Fibroblast of skin of abdomen (primary cell): ENCODE data around the gene PLEKHA5.
"Not testable (repeated sequence)": the region's sequence is repeated elsewhere in the genome, so short reads cannot be mapped to it uniquely, and the experiment has no call there.

ENCODE experiments used
- DNase-seq: peaks from one replicate; pipeline ENCODE4 v3.0.0-alpha.2; 2013

Gene PLEKHA5

DNA sequence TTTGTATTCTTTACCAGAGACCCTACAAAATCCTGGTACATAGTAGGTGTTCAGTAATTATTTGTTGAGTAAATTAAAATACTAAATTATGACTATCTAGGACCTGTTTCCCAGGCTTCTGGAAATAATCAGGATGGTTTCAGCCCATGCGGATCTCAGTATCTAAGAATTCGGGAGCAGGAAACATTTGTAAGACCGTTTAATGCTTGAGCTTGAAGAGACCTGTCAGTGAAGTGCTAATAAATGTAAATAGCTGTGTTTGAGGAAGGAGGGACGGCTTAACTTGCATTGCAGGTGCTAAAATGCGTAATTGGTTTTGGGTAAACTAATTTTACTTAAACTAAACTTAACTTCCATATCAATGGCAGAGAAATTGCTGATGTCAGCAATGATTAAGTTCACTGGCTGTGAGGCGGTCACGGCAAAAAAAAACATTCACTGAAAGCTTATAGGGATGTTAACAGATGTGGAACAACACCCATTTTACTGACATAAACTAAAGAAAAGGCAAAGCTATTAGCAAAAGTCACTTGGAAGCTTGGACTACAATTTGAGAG, 281.2 kb downstream of the PLEKHA5 start:
- DNase-seq: no peak

DNA sequence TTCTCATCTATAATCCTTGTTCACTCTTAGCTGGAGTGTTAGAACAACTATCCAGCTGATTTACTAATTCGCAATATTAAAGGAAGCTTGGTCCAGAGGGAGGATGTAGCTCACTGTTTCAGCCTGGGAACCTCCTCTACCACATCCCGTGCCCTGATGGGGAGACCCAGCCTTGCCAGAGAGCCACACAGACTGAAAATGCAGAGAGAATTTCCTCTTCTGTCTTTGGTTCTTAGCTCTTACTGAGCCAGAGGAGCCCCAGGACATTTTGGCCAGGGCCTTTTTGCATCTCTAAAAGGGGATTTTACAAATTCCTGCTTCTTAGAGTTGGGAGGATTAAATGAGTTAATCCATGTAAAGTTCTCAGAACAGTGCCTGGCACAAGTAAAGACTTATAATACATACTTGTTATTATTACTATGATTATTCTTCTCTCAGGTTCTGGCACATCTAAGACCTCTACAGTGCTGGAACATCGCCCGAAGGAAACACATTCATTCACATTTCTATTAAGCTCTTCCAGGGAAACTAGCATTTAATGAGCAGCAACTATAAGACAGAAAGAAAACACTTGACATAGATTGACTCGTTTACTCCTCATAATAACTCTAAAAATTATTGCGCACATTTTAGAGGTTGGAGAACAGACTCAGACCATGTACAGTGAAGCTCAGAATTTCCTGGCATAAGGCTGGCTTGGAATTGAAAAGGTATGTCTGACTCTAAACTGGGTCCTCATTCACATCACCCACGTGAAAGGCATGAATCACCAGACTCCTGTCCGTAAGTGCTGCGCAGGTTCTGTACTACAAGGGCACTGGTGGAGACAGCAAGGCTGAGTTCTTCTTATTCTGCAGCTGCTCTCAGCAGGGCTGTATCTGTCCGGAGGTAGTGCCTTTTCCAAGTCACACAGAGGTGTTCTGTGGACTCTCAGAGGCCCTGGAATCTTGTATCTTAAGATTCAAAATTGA, 282.0 kb downstream of the PLEKHA5 start:
- no peak for DNase-seq

DNA sequence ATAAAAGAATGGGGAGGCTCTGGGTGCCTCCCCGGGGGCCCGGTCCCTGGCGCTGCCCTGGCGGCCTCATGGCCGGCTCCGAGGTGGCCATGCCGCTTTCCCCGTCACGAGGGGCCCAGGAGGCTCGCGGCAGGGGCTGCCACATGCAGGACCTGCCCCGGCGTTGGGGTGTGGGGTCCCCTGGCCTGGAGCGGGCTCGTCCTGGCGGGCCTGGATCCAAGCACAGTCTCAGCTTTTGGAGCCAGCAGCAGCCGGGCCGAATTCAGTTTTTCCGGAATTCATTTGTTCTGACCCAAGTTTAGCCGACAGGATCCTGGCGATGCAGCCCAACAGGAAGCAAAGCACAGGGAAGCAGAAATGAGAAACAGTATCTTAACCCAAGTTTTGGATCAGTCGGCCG, 283.3 kb downstream of the PLEKHA5 start:
- DNase-seq: no peak

DNA sequence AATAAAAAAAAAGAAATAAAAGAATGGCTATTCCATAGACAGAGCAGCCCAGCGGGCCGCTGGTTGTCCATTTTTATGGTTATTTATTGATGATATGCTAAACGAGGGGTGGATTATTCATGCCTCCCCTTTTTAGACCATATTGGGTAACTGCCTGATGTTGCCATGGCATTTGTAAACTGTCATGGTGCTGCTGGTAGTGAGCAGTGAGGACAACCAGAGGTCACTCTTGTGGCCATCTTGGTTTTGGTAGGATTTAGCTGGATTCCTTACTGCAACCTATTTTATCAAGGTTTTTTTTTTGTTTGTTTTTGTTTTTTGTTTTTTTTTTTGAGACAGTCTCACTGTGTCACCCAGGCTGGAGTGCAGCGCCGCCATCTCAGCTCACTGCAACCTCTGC, 284.0 kb downstream of the PLEKHA5 start:
- not testable (repeated sequence) for DNase-seq

DNA sequence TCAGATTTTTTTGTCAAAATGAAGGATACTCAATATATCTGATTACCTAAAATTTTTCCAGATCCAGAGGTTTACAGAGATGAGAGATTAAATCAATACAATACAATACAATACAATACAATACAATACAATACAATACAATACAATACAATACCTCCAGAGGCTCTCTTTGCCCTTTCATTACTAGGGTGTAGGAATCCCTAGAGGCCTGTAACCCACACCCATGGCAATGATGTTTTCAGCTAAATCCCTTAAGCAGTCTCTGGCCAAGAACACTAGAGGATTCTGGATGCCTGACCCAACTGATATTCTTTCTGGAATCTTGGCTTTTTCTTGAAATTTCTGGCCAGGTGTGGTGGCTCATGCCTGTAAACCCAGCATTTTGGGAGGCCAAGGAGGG, 286.0 kb downstream of the PLEKHA5 start:
- DNase-seq: no peak

DNA sequence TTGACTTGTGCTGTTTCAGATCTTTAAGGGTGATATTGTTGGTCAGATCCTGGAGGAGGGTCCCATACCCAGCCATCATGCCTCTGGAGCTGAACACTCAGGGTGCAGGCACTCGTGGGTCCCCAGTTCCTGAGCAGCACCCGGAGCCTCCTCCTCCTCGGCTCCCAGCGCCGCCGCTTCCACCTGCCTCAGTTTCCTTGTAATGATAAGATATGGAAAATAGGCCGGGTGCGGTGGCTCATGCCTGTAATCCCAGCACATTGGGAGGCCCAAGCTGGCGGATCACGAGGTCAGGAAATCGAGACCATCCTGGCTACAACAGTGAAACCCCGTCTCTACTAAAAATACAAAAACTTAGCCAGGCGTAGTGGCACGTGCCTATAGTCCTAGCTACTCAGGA, 289.6 kb downstream of the PLEKHA5 start:
- DNase-seq: no peak

DNA sequence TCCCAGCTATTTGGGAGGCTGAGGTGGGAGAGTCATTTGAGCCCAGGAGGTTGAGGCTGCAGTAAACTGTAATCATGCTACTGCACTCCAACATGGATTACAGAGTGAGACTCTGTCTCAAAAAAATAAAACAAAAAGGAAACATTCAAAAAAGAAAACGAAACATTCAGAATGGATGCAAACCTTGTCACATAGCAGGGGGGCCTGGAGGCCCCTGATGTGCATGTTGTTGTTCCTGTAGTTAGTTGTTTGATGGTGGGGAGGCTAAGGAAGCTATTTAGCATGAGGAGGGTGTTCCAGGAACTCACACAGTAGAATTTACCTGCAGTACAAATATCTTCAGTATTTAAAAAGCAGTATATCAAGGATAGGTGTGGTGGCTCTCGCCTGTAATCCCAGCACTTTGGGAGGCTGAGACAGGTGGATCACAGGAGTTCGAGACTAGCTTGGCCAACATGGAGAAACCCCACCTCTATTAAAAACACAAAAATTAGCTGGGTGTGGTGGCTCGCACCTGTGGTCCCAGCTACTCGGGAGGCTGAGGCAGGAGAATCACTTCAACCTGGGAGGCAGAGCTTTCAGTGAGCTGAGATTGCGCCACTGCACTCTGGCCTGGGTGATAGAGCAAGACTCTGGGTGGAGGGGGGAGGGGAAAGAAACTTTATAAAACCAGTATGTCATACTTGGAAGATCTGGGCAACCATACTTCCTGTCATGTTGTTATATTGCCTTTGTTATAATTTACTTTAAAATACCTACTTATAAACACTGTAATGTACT, 292.2 kb downstream of the PLEKHA5 start:
- DNase-seq: no peak

DNA sequence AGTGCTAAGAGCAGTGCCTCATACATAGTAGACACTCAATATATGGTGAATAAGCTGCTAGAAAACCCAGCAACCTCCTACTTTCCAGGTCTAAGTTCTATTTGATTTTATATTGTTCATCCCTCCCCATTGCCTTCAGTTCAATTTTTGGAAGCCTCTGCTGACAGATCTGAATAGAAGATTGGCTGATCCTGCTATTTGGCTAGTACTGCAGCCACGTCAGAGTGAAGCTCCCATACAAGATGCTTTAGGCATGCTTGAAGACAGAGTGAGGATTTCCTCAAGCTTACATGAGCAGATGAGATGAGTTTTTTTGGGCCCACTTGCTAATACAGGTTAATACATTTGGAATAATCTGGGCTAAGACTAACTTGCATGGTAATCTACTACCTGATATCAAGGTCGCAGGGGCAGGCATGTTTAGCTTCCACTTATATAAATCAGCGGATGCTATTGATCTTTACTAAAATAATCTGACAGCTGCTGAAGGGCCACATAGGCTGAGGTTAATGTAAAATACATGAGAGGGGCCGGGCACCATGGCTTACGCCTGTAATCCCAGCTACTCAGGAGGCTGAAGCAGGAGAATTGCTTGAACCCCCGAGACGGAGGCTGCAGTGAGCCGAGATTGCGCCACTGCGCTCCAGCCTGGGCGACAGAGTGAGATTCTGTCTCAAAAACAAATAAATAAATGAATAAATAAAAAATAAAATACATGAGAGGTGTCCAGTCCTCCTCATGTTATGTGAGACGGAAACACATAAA, 293.8 kb downstream of the PLEKHA5 start:
- no peak for DNase-seq
